Head of caudate nucleus (tissue), 42 donors: ENCODE results near the gene CAVIN1.
A peak's percentile ranks its signal among the peaks of the same experiment; 100 is the strongest.
"Not testable (repeated sequence)": the region's sequence is repeated elsewhere in the genome, so short reads cannot be mapped to it uniquely, and the experiment has no call there.

Source experiments
- DNase-seq, 42 donors: peaks; one replicate each; pipeline versions ENCODE4 v3.0.0 to v3.0.0-alpha.2; 2020 to 2021; ENCODE audit warnings: mixed read lengths in 7 of 42
- intact Hi-C: fragments of 100-400 bp; cut with DNase I; formaldehyde crosslinking; loops from one replicate; pipeline ENCODE4 v1.15.0; 2022

Gene CAVIN1, protein sequence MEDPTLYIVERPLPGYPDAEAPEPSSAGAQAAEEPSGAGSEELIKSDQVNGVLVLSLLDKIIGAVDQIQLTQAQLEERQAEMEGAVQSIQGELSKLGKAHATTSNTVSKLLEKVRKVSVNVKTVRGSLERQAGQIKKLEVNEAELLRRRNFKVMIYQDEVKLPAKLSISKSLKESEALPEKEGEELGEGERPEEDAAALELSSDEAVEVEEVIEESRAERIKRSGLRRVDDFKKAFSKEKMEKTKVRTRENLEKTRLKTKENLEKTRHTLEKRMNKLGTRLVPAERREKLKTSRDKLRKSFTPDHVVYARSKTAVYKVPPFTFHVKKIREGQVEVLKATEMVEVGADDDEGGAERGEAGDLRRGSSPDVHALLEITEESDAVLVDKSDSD

DNA sequence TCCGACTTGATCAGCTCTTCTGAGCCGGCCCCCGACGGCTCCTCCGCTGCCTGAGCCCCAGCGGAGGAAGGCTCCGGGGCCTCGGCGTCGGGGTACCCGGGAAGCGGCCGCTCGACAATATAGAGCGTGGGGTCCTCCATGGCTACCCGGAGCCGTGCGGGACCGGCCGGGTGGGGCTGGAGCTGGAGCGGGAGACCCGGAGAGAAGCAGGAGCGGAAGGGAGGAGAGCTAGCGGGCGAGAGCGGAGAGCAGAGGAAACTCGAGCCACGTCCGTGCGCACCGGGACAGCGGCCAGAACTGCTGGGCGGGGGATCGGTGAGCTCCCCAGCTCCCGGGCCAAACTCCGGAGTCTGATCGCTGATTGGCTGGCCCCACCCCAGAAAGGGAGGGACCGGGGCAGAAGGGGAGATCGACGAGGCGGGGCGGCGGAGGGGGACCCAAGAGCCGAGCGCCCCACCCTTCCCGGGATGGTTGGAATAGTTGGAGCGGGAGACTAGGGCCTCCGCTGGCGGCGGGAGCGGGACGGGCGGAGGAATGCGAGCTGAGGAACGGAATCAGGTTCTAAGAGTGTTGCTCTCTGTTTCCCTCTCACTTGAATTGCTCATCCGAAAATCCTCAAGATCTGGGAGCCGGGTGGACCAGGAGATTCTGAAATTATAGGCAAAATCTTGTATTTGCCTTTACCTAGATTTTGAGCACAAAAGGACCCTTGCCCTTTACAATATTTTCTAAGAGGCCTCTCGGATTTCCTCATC, at the start of gene CAVIN1:
CAVIN1 (minus strand) TSS at position 299 of the 755 bp plus-strand sequence; CDS start at position 140, 159 bp downstream.
- intact Hi-C loops, result loop anchor here (10.0 kb wide), 1 partner anchor 92 kb away; no protein-coding TSS in a partner anchor
- peak; percentile 63 to 98 (median 91) for DNase-seq

DNA sequence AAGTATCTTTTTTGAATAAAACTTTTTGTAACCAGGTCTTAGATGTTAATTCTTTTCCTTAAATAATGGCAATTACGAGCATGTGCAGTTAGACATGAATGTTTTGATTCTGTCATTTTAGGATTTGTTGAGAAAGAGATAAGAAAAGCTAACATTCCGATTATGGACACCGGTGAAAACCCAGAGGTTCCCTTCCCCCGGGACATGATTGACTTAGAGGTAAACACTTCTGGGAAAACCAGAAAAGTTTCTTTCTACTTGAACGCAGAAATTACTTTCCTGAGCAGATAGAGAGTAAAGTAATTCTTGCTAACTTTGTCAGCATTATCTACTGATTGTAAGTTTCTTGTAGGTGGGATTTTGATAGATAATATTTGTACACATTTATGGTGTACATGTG, 44.8 kb upstream of the CAVIN1 start:
- no peak for DNase-seq
- intact Hi-C loops, result no loop called here

DNA sequence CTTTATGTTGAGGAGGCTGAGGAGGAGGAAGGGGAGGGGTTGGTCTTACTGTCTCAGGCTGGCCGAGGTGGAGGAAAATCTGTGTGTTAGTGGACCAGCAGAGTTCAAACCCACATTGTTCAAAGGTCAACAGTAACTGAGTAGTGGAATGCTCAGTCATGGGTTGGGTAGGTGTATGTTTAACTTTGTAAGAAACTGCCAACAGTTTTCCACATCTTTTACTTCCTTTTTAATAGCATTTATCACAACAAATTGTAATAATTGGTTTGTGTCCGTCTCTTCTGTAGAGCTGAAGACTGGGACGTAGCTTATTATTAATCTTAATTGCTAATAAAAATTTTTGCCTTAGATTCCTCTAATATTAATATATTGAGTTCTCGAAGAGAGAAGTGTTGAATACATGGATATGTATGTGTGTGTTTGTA, 40.9 kb upstream of the CAVIN1 start:
- intact Hi-C loops, result no loop called here
- DNase-seq, result no peak

DNA sequence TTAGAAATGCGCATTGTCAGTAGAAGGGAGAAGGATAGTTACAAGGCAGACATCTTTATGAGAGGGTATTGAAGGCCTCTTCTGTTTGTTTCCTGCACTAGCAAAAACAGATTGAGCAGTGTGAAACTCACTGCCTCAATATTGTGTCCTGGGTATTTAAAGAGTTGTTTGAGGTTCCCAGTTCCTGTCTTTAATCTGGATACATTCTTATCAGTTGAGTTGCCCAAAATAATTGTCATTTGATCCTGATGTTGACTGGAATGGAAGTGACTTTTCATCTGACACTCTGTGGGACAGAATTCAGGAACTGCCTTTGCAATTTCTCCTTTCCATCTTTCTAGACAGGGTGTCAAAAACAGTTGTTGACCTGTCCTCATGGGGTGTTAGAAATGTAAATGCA, 37.3 kb upstream of the CAVIN1 start:
- intact Hi-C loops, result no loop called here
- peak in 1 of 42 donors; percentile 11 for DNase-seq

DNA sequence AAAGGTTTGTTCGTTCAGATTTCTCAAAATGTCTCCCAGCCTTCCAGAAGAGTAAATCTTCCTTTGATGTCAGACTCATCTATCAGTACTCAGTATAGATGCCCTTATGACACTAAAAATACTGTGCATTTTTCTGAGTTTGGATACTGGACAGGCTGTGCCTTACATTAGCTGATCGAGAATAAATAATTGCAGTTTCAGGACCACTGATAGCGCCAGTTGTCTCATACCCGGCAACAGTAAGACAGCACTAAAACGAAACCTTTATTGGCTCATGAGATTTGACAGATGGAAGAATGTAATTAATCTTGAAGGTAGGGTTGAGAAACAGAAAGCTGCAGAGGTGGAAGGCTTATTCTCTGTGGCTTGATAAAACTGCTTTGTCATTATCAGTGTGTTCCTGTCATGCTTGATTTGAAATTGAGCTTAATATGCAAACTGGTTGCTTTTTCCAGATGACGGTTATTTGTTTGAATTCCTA, 36.8 kb upstream of the CAVIN1 start:
- intact Hi-C loops, result loop anchor here (2.0 kb wide), 1 partner anchor 71 kb away; the partner anchor contains the start of gene STAT3
- peak in 3 of 42 donors; percentile 17 to 47 (median 35) for DNase-seq

DNA sequence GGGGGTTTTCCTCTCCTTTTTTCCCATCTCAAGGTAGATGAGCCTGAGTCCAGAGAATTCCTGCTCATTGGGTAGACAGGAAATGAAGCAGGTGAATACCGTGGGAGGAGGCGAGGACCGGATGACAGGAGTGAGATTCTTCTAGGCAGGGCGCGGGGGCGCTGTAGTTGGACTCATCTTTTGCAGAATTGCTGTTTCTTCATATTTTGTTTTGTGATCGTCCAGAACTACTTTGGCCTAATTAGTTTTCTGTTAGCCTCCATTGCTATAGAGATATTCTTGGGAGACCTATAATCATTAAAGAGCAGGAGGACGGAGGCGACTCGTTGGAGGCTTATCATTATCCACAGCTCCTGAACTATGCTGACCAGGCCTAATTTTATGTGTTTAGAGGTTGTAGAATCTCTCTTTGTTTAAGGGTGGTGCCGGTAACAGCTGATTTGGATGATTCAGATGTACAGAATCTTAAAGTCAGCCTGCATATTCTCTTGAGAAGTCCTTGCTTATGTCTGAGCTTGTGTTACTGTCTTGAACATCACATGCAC, 36.3 kb upstream of the CAVIN1 start:
- intact Hi-C loops, result loop anchor here (2.0 kb wide), 1 partner anchor 71 kb away; the partner anchor contains the start of gene STAT3
- peak; percentile 63 to 91 (median 78) for DNase-seq

DNA sequence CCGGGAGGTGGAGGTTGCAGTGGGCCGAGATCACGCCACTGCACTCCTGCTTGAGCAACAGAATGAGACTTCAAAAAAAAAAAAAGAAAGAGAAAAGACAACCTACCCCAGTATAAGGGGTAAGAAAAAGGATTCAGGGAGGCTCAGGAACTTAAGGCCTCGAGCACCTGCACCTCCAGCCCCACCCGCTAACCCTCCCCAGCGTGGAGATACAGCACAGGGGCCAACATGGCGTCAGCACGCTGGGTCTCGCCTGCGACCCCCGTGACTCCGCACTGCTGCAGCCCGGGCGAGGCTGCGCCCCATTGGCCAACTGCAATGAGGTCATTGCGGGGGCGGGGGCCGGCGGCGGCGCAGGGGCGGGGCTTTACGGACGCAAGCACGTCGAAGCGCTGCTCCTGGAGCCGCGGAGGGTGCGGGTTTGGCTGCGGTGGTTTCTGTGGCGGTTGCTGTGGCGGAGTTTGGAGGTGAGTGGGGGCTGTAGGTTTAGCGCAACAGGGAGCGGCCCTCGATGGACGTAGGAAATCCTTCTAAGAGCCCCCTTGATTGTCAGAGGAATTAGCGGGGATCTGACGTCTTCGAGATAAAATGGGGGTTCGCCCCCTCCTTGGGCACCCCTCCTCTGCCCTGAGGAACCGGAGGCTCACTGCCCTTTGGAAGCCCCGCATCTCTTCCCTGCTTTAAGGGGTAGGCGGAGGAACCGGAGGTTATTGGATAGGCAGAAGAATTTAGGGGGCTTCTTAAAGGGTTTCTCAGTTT, 35.6 kb upstream of the CAVIN1 start, which contains the start of gene ATP6V0A1:
ATP6V0A1 (plus strand) TSS at position 382 of the 759 bp plus-strand sequence. CDS start 2,017 bp downstream, outside the sequence.
- intact Hi-C loops, result loop anchor here (2.0 kb wide), 1 partner anchor 70 kb away; the partner anchor contains the start of gene STAT3
- DNase-seq, result peak; percentile 91 to 98 (median 96)

DNA sequence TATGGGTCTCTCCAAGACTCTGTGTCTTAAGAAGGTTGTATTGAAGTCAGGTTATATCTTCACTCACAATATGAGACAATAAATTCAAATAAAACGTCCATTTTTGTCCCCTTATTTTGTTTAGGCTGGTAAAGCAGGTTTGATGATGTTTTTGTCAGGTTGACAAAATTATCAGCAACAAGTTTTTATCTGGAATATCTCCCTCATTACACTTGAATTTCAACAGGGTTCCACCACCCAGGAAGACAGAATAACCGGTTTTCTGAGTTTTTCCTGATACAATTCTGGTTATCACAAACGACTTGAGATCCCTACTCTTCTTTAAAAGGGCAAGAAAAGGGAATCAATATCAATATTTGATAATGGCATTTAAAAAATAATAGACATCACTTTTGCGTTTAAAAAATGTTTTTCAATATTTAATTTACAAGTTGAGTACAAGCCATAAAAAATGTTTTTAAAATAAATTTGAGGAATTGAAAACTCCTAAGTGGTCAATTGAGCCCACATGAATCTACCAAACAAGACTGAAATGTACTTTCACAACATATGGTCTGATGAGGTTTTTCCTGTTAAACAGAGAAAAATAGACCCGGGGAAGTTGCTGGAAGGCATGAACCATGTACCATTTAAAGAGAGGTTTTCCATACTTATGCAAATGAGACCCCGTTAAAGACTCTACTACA, 34.2 kb upstream of the CAVIN1 start:
- peak in 1 of 42 donors; percentile 11 for DNase-seq
- intact Hi-C loops, result no loop called here

DNA sequence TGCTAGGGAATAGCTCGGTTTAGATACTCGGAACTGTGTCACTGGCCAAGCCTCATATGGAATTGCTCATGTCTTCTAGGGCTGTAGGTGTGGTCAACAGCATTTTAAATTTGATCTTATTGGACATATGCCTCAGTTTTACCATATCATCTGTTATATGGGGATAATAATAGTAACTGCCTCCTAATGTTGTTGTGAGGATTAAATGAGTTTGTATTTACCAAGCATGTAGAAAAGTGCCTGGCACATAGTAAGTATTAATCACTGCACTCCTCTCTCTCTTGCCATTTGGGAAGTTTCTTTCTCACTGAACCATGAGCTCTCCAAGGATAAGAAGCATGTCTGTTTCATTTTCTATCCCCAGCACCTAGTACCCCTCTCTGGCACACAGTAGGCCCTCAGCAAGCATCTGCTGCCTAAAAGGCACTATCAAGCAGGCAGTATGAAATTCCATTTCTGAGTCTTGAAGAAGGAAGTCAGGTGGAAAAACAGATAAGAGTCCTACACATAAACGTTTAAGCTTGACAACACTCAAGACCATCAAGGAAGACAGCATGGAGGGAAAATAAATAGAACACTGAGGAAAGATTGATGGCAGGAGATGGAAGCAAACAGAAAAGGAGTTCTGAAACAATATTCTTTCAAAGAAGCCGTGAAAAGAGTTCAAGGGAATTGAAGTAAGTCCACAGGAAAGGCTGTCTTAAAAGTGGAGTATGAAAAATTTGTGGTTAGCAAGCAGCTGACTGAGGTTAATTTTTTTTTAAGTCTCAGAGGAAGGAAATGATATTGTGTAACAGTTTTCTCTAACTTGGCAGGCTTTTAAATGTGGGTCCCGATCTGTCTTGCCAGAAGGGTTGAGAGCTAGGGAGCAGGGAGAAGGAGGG, 33.4 kb upstream of the CAVIN1 start:
- intact Hi-C loops, result no loop called here
- peak in 1 of 42 donors; percentile 10 for DNase-seq

DNA sequence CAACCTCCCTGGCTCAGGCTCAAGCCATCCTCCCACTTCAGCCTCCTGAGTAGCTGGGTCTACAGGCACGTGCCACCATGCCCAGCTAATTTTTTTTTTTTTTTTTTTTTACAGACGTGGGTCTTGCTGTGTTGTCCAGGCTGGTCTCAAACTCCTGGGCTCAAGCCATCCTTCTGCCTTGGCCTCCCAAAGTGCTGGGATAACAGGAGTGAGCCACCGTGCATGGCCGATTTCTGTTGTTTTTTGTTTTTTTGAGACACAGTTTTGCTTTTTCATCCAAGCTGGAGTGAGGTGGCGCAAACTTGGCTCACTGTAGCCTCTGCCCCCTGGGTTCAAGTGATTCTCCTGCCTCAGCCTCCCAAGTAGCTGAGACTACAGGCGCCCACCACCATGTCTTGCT, 31.9 kb upstream of the CAVIN1 start:
- intact Hi-C loops, DNase-seq: not testable (repeated sequence)

DNA sequence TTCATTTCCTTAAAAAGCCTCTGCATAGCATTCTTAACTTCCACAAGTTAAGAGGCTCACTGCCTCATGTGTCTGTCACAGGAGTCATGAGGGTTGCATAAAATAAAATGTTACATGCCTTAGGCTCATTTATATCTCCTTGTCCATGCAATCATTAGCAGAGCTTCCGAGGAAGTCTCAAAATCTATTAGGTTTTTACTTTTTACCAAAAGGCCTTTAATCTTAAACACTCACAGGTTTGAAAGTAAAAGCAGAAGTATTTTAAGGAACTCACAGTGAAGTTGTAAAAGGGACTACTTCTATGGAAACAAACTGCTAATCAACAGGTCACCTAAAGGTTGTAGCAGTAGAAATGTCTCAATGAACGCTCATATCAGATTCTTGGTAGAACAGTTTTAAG, 30.4 kb upstream of the CAVIN1 start:
- intact Hi-C loops, result no loop called here
- DNase-seq, result no peak

DNA sequence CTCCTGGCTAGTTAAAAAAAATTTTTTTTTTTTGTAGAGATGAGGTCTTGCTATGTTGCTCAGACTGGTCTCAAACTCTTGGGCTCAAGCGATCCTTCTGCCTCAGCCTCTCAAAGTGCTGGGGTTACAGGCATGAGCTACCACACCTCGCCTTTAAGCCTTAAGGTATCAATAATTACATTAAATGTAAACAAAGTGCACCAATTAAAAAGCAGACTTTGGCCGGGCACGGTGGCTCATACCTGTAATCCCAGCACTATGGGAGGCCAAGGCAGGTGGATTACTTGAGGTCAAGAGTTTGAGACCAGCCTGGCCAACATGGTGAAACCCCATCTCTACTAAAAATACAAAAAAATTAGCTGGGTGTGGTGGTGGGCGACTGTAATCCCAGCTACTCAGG, 28.2 kb upstream of the CAVIN1 start:
- intact Hi-C loops, DNase-seq: not testable (repeated sequence)

DNA sequence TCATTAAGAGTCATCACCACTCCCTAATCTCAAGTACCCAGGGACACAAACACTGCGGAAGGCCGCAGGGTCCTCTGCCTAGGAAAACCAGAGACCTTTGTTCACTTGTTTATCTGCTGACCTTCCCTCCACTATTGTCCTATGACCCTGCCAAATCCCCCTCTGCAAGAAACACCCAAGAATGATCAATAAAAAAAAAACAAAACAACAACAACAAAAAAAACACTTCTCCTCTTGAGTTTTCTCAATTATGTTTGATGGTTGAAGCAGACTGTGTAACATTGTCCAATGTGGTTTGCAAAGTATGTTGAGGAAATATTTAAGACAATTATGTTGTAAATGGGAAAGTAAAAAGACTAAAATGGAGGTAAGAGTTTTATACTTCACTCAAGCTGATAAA, 26.8 kb upstream of the CAVIN1 start:
- intact Hi-C loops, DNase-seq: not testable (repeated sequence)

DNA sequence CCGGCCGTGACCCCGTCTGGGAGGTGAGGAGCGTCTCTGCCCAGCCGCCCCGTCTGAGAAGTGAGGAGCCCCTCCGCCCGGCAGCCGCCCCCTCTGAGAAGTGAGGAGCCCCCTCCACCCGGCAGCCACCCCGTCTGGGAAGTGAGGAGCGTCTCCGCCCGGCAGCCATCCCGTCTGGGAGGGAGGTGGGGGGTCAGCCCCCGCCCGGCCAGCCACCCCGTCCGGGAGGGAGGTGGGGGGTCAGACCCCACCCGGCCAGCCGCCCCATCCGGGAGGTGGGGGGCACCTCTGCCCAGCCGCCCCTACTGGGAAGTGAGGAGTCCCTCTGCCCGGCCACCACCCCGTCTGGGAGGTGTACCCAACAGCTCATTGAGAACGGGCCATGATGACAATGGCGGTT, 26.1 kb upstream of the CAVIN1 start:
- DNase-seq, intact Hi-C loops: not testable (repeated sequence)

DNA sequence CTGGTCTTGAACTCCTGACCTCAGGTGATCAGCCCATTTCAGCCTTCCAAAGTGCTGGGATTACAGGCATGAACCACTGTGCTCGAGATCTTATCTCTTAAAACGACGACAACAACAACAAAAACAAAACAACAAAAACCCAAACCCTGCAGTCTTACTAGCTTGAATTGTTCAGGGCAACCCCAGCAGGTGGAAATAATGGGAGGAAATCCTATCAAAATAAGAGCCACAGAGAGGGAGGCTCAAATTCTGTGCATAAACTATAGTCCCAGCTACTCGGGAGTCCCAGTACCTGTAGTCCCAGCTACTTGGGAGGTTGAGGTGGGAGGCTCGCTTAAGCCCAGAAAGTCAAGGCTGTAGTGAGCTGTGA, 19.1 kb upstream of the CAVIN1 start:
- DNase-seq, result no peak
- intact Hi-C loops, result no loop called here

DNA sequence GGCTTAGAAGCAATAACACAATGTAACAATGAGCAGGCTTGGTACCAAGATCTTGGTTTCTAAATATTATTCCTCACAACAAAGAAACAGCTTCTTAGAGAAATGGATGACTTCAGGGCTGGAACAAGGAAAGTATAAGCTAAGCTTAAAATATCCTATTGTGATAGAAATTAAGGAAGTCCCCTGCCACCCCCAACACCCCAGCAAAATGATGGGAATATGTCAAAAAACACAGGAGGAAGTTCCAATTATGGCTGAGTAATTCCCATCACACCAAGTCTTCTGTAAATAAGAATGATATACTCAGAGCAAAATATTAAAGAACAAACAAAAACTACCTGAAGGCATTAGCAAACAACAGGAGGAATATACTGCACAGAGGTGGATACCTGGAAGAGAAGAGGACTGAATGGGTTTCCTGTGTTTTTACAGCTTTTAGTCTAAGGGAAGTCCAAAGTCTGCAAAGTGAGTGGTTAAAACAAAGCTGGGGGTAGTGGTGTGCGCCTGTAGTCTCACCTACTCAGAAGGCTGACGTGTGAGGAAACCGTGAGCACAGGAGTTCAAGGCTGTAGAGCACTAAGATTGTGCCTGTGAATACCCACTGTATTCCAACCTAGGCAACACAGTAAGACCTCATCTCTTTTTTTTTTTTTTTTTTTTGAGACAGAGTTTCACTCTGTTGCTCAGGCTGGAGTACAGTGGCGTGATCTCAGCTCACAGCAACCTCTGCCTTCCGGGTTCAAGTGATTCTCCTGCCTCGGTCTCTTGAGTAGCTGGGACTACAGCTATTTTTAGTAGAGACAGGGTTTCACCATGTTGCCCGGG, 18.5 kb upstream of the CAVIN1 start:
- no peak for DNase-seq
- intact Hi-C loops, result no loop called here
